K562 (cell line): ENCODE results near the gene GPAT2. TPM values are rescaled to one million over a fixed set of nuclear protein-coding genes. Genes with fewer than 3 reads are reported as not detected.

Experiments
- ATAC-seq: fragments of 200-7000 bp; cut with Tn5 transposase; 3 replicates; pipeline ENCODE4 v1.9.1; 2020; ENCODE audit warnings: moderate library complexity
- BruUV-seq: library from RNA; stranded (reverse); fragments of 400-500 nt; replicated peaks from 2 replicates; lab custom pipeline; 2021; lab: Mats Ljungman, UMichigan
- CTCF ChIA-PET: fragments of 300-600 bp; formaldehyde crosslinking; extraction: SDS; loops from one replicate; lab custom pipeline; 2021; ENCODE audit warnings: low intra/inter-chr PET ratio; lab: Yijun Ruan, JAX
- POLR2A ChIA-PET: fragments of 300-600, 350-650 bp; sonication (Branson Sonifier 250); formaldehyde crosslinking; extraction: SDS; loops from one replicate; lab custom pipeline; 2021; ENCODE audit warnings: antibody characterized with exemption, inconsistent platforms; lab: Yijun Ruan, JAX
- DNase-seq, 4 experiments: peaks; one replicate each; pipeline versions ENCODE4 v3.0.0 to v3.0.0-alpha.2; 2011 to 2018; ENCODE audit warnings: low spot score in 3 of 4, mixed read lengths in 3 of 4; ENCODE audit errors: extremely low read depth in 1 of 4
- FAIRE-seq: peaks from 2 replicates; lab custom pipeline; 2011; peaks lifted over from hg19 to GRCh38; lab: Jason Lieb, UNC
- H2AFZ ChIP-seq: 2 replicates; pipeline ENCODE4 v1.6.0; 2011; ENCODE audit warnings: low read depth, low read length, control low read depth, inconsistent platforms
- H3K27ac ChIP-seq: fragments of 200-600 bp; 3 replicates; pipeline ENCODE4 v1.8.0; 2011; ENCODE audit warnings: low read depth, mild to moderate bottlenecking, control low read depth, inconsistent platforms, low read length, moderate library complexity, mixed read lengths; ENCODE audit errors: extremely low read depth
- H3K27me3 ChIP-seq, 2 experiments: fragments of 300-600 bp in 1 of 2; 2 replicates in 1 of 2; 3 replicates in 1 of 2; pipeline versions ENCODE4 v1.6.0 to v1.8.0; 2011; ENCODE audit warnings: inconsistent platforms in 2 of 2, low read length in 2 of 2, mild to moderate bottlenecking in 1 of 2, mixed read lengths in 1 of 2, moderate library complexity in 1 of 2; ENCODE audit not compliant: control insufficient read depth in 2 of 2, insufficient read depth in 2 of 2
- H3K36me3 ChIP-seq: fragments of 300-600 bp; 3 replicates; pipeline ENCODE4 v1.8.0; 2011; ENCODE audit warnings: mild to moderate bottlenecking, low read length, inconsistent platforms; ENCODE audit not compliant: control insufficient read depth, insufficient read depth
- H3K4me1 ChIP-seq, 2 experiments: fragments of 200-600 bp in 1 of 2; replicated peaks in 1 of 2; 2 replicates in 1 of 2; 3 replicates in 1 of 2; pipeline versions ENCODE4 v1.5.1 to v1.8.0; 2011; ENCODE audit warnings: inconsistent platforms in 2 of 2, low read length in 2 of 2, mild to moderate bottlenecking in 1 of 2, mixed read lengths in 1 of 2, moderate library complexity in 1 of 2; ENCODE audit not compliant: control insufficient read depth in 2 of 2, insufficient read depth in 2 of 2
- H3K4me2 ChIP-seq: 2 replicates; pipeline ENCODE4 v1.6.1; 2011; ENCODE audit warnings: low read length, control low read depth, inconsistent platforms, mixed read lengths; ENCODE audit not compliant: insufficient read depth
- H3K4me3 ChIP-seq: fragments of 200-600 bp; sonication (generic), shearing (Covaris generic); 2 replicates; pipeline ENCODE4 v1.5.1; 2016; ENCODE audit warnings: control low read depth, inconsistent platforms
- H3K79me2 ChIP-seq: fragments of 200-600 bp; 3 replicates; pipeline ENCODE4 v1.8.0; 2011; ENCODE audit warnings: low read length, inconsistent platforms; ENCODE audit not compliant: control insufficient read depth, insufficient read depth
- H3K9ac ChIP-seq, 2 experiments: 2 replicates each; pipeline versions ENCODE4 v1.6.0 to v1.6.1; 2011; ENCODE audit warnings: low read depth in 2 of 2, low read length in 2 of 2, control low read depth in 1 of 2, inconsistent platforms in 1 of 2, mild to moderate bottlenecking in 1 of 2, mixed read lengths in 1 of 2; ENCODE audit not compliant: insufficient read depth in 1 of 2
- H3K9me1 ChIP-seq: one replicate; pipeline ENCODE4 v1.6.0; 2011; ENCODE audit warnings: inconsistent platforms, mild to moderate bottlenecking, low read length, moderate library complexity; ENCODE audit not compliant: control insufficient read depth, insufficient read depth
- H3K9me3 ChIP-seq: replicated peaks from 2 replicates; pipeline ENCODE4 v1.5.1; 2011; ENCODE audit warnings: low read depth, low read length, inconsistent platforms; ENCODE audit not compliant: control insufficient read depth, insufficient read depth
- H4K20me1 ChIP-seq: replicated peaks from 2 replicates; pipeline ENCODE4 v1.6.1; 2011; ENCODE audit warnings: low read length, inconsistent platforms, mixed read lengths; ENCODE audit not compliant: control insufficient read depth, insufficient read depth
- BHLHE40 ChIP-seq: IDR thresholded peaks from 2 replicates; pipeline ENCODE4 v1.6.1; 2011; ENCODE audit warnings: low read length, improper control_type of control experiment
- MCM5 ChIP-seq: fragments of 450-650 bp; IDR thresholded peaks from 2 replicates; pipeline ENCODE4 v1.6.1; 2016; ENCODE audit warnings: low read depth
- MEIS2 ChIP-seq: fragments of 450-650 bp; IDR thresholded peaks from 2 replicates; pipeline ENCODE4 v1.6.1; 2014; ENCODE audit warnings: mild to moderate bottlenecking; ENCODE audit not compliant: partially characterized antibody
- PKNOX1 ChIP-seq: fragments of 450-650 bp; IDR thresholded peaks from 2 replicates; pipeline ENCODE4 v1.6.1; 2016
- PYGO2 ChIP-seq: fragments of 450-650 bp; IDR thresholded peaks from 2 replicates; pipeline ENCODE4 v1.6.1; 2016; ENCODE audit warnings: mild to moderate bottlenecking, missing genetic modification characterization, moderate library complexity, missing compliant biosample characterization
- RCOR1 ChIP-seq, 2 experiments: IDR thresholded peaks; 2 replicates each; pipeline ENCODE4 v1.6.1; 2012; ENCODE audit warnings: low read depth in 2 of 2, low read length in 2 of 2, borderline replicate concordance in 1 of 2, improper control_type of control experiment in 1 of 2
- REST ChIP-seq, 2 experiments: fragments of 450-650 bp; formaldehyde crosslinking in 1 of 2; IDR thresholded peaks; 2 replicates each; pipeline versions ENCODE4 v1.4.0 to v1.6.1; 2014 to 2020; ENCODE audit warnings: mild to moderate bottlenecking in 2 of 2, borderline replicate concordance in 1 of 2, low read depth in 1 of 2
- WGBS: fragments of 100-300 bp; shearing (Covaris generic); methylation state at CpG from one replicate; pipeline ENCODE4 v1.1.6; 2016; ENCODE audit warnings: low coverage, mixed read lengths; ENCODE audit not compliant: insufficient coverage; ENCODE audit errors: missing lambda C conversion rate; 5-methylcytosine and 5-hydroxymethylcytosine counted together
- in situ Hi-C: fragments of 300-500 bp; cut with MboI; formaldehyde crosslinking; loops from 4 replicates; pipeline ENCODE4 v1.15.0; 2018; ENCODE audit warnings: inconsistent platforms, mixed read lengths
- intact Hi-C: fragments of 100-400 bp; cut with micrococcal nuclease; formaldehyde crosslinking; loops from 2 replicates; pipeline ENCODE4 v1.14.2; 2022
- polyA plus RNA-seq, 8 experiments: library from polyadenylated mRNA; depleted of rRNA in 4 of 8; stranded (reverse) in 5 of 8; unstranded in 3 of 8; fragments of >200 nt; fragmentation: Nextera tagmentation in 2 of 8; fragmentation: Illumina TruSeq in 1 of 8; extraction: Ambion mirVana in 2 of 8; extraction: Trizol in 1 of 8; gene quantifications; 2 replicates each; pipeline versions ENCODE4 v1.2.1 to v1.2.3, GENCODE V29; 2011 to 2014; ENCODE audit warnings: inconsistent platforms in 1 of 8, missing spikeins in 1 of 8
- total RNA-seq, 7 experiments: library from RNA; depleted of rRNA in 6 of 7; stranded (reverse); fragments of >200 nt in 6 of 7; fragmentation: Illumina TruSeq in 2 of 7; extraction: Trizol in 2 of 7; gene quantifications; 2 replicates each; pipeline versions ENCODE4 v1.2.1 to v1.2.3, GENCODE V29; 2011 to 2021; ENCODE audit warnings: low replicate concordance in 1 of 7

Gene GPAT2
- total and polyA plus RNA-seq, 9 of the 15 experiments (the other 6 are each of a cell fraction or from before 2014, with no cell fraction given): 0.01 to 1.2 (median 0.22) TPM; not detected in 3

DNA sequence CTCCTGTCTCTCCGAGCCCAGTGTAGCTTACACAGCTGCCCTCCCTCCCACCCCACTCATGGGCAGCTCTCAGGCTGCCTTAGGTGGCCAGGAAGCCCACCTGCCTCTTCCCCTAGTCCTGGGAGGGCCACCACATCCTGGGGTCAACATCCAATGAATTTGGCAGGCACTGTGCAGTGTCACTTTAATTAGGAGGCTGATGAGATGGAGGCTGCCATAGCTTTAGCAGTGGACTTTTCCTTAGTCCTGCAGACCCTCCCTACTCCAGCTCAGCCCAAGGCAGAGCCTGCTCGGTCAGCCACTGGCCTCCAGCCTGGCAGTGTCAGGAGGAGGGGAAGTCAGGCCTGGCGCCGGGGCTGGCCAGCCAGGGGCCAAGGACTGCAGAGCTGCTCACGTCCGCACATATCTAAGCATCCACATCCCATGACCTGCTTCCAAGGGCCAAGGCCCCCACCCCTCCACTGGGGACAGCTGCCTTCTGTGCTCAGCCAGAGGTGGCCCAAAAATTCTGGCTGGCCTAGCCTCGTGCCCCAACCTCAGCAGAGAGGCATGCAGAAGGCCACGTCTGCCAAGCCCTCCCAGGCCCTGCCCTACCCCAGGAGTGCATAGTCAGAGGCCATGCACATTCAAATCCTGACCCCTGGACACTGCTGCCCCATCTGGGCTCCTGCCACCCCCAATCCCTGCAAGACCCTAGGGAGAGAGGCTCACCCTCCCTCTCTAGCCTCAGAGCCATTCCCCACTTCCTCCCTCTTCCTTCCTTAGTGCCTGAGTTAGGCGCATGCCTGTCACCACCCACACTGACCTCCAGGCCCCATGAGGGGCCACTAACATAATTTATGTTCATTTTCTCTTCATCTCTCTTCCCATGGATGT, 48.6 kb upstream of the GPAT2 start:
- Histone ChIP-seq H3K4me3 (no peak overlapping the region), H3K27me3 (peaks cover 5 to 37% of the 10 kb centered on the region in 2 experiments; a peak in 4 of 5 replicates), H3K4me1 (no peaks in the 10 kb centered on the region; a peak in 1 of 5 replicates), H3K27ac (no peak overlapping the region), H3K9me1 (no peaks in the 10 kb centered on the region), H3K9ac (no peak overlapping the region; a peak in 1 of 4 replicates), H3K9me3 (no peaks in the 10 kb centered on the region), H2AFZ (no peak overlapping the region), H3K4me2 (no peak overlapping the region), H3K79me2 (no peaks in the 10 kb centered on the region), H3K36me3 (no peaks in the 10 kb centered on the region), H4K20me1 (no peaks in the 10 kb centered on the region)
- no peak for DNase-seq
- BruUV-seq: no TSS peak
- ChIA-PET POLR2A (interaction anchor here (0.7 kb wide), 1 partner anchor 11 kb away, joined by 3 read pairs; no protein-coding TSS in a partner anchor), CTCF (no interaction called here)
- in situ Hi-C loops (loop anchor here (25.0 kb wide), 1 partner anchor 296 kb away; no protein-coding TSS in a partner anchor), intact Hi-C loops (no loop called here)
- no peak for FAIRE-seq
- no peak; the same call in 2 of the 3 replicates for ATAC-seq
- no peak for TF ChIP-seq REST (IDR thresholded peaks at IDR 0.05; ENCODE audit: borderline replicate concordance)
- no peak for TF ChIP-seq REST (CRISPR knock-in tag; IDR thresholded peaks at IDR 0.05; ENCODE audit: low read depth)
- no peak for TF ChIP-seq MEIS2
- no peak for TF ChIP-seq PYGO2 (tag)
- TF ChIP-seq PKNOX1: no peak
- no peak for TF ChIP-seq RCOR1 (IDR thresholded peaks at IDR 0.05; ENCODE audit: borderline replicate concordance in 1 of 2, low read depth in 2 of 2, low read length in 2 of 2)
- TF ChIP-seq BHLHE40: no peak
- TF ChIP-seq MCM5: no peak
- WGBS: 4% methylated on average over 9 of the region's 9 CpGs
